Measurements from ENCODE around the gene SPTBN2. TPM values are rescaled to one million over a fixed set of nuclear protein-coding genes. Genes with fewer than 3 reads are reported as not detected.

The SPTBN2 gene

Small RNA genes lying within 50 kb of the gene (small RNA-seq; reads per million reads assigned to genes)
- not detected for gene RN7SL12P (ENCODE audit: insufficient read depth)
